HepG2 (cell line): ENCODE results near the gene ZSCAN1.

Experiments
- CTCF ChIP-seq: sonication (generic); formaldehyde crosslinking; IDR thresholded peaks from 2 replicates; pipeline ENCODE4 v1.5.0; 2020; ENCODE audit warnings: mild to moderate bottlenecking, missing genetic modification reagents, moderate library complexity
- PRDM10 ChIP-seq: sonication (generic); formaldehyde crosslinking; IDR thresholded peaks from 2 replicates; pipeline ENCODE4 v1.4.0; 2020; ENCODE audit warnings: low read depth, missing genetic modification reagents
- ZNF160 ChIP-seq: sonication (generic); formaldehyde crosslinking; IDR thresholded peaks from 2 replicates; pipeline ENCODE4 v1.8.0; 2022; ENCODE audit warnings: mild to moderate bottlenecking, inconsistent platforms, missing genetic modification reagents
- ZNF598 ChIP-seq: sonication (generic); formaldehyde crosslinking; IDR thresholded peaks from 2 replicates; pipeline ENCODE4 v1.5.1; 2020; ENCODE audit warnings: mild to moderate bottlenecking, missing genetic modification reagents, borderline replicate concordance
- TF ChIP-seq, protein P1 (sequence below): sonication (generic); formaldehyde crosslinking; IDR thresholded peaks from 2 replicates; pipeline ENCODE4 v1.9.0; 2021; ENCODE audit warnings: missing genetic modification reagents, borderline replicate concordance

DNA sequence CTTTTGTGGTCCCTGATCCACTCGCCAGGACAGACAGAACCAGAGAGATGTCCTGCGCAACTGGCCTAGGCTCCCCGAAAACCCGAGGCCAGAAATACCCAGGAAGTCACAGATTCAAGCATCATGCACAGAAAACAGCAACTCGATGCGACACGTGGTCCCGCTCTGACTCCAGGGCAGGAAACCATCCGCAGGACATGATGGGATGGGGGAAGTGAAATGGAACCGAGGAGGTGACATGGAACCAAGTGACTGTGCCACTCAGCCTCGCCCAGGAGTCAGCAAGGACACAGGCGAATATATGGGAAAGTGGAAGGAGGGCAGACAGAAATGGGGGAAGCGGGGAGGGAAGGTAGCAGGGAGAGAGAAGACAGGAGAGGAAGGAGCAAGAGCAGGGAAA, 63.1 kb downstream of the ZSCAN1 start:
- TF ChIP-seq CTCF (CRISPR knock-in tag) (no peak), ZNF598 (CRISPR knock-in tag) (no peak), PRDM10 (CRISPR knock-in tag) (no peak), ZNF160 (CRISPR knock-in tag) (no peak)
- TF ChIP-seq, protein P1, sequence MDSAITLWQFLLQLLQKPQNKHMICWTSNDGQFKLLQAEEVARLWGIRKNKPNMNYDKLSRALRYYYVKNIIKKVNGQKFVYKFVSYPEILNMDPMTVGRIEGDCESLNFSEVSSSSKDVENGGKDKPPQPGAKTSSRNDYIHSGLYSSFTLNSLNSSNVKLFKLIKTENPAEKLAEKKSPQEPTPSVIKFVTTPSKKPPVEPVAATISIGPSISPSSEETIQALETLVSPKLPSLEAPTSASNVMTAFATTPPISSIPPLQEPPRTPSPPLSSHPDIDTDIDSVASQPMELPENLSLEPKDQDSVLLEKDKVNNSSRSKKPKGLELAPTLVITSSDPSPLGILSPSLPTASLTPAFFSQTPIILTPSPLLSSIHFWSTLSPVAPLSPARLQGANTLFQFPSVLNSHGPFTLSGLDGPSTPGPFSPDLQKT (CRISPR knock-in tag), result no peak
